Transverse colon (tissue), 4 donors: ENCODE data around the gene HAND2.

ENCODE experiments used
- POLR2AphosphoS5 ChIP-seq, 3 donors: sonication (generic); formaldehyde crosslinking; IDR thresholded peaks; one replicate each; pipeline ENCODE4 v1.6.1; 2016; ENCODE audit warnings: antibody characterized with exemption in 3 of 3
- TF ChIP-seq, protein P1 (sequence below), 5 experiments: fragments of 200-600 bp in 3 of 5; fragments of 450-650 bp in 2 of 5; sonication (generic) in 3 of 5; IDR thresholded peaks; 1 replicate in 2 of 5; 2 replicates in 3 of 5; pipeline ENCODE4 v1.5.1; 2016 to 2017; ENCODE audit warnings: antibody characterized with exemption in 5 of 5, inconsistent platforms in 3 of 5, mild to moderate bottlenecking in 2 of 5, moderate library complexity in 1 of 5

DNA sequence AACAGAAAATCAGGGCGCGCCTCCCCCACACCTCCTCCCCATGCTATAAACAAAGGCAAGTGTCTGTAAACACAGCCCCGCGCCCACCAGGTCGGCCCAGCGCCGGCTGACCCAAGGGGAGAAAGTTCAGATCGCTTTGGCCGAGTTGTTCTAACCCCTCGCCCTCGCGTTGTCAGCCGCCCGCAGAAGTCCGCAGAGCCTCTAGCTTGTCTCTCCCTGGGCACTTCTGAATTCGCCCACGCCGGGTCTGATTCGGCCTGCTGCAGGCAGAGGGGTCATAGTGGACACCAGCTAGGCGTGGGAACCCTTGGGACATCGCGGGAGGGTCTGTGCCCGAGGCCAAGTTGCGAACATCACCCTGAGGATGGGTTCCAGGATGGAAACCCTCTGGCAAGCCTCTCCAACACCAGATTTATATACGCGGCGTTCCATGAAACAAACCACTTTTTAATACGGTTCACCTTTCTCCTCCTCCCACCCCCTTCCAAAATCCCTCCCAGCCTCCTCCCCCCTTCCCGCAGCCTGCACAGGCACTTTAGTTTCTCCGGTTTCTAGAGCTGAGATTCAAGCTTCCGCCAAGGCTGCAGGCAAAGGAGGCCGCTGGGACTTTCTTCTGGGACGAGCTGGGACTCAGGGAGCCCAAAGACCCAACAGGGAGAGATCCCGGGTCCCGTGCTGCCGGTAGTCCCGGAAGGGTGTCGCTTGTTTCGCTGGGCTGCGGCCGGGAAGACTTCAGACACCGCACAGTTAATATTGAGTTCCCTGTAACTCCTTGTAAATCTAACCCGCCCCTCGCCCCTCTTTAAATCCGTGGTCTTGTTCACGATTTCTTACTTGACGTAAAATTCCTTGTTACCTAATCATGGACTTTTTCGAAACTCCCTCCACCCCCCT is 4.7 kb downstream of the HAND2 start:
- TF ChIP-seq, protein P1, sequence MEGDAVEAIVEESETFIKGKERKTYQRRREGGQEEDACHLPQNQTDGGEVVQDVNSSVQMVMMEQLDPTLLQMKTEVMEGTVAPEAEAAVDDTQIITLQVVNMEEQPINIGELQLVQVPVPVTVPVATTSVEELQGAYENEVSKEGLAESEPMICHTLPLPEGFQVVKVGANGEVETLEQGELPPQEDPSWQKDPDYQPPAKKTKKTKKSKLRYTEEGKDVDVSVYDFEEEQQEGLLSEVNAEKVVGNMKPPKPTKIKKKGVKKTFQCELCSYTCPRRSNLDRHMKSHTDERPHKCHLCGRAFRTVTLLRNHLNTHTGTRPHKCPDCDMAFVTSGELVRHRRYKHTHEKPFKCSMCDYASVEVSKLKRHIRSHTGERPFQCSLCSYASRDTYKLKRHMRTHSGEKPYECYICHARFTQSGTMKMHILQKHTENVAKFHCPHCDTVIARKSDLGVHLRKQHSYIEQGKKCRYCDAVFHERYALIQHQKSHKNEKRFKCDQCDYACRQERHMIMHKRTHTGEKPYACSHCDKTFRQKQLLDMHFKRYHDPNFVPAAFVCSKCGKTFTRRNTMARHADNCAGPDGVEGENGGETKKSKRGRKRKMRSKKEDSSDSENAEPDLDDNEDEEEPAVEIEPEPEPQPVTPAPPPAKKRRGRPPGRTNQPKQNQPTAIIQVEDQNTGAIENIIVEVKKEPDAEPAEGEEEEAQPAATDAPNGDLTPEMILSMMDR (IDR thresholded peaks at IDR 0.05): no peak
- TF ChIP-seq POLR2AphosphoS5 (IDR thresholded peaks at IDR 0.05): no peak
